ENCODE measurements around the gene CHRNA3. TPM values are rescaled to one million over a fixed set of nuclear protein-coding genes. Genes with fewer than 3 reads are reported as not detected.

The CHRNA3 gene
- total RNA-seq, 2 donors from 2014 or later: not detected

DNA sequence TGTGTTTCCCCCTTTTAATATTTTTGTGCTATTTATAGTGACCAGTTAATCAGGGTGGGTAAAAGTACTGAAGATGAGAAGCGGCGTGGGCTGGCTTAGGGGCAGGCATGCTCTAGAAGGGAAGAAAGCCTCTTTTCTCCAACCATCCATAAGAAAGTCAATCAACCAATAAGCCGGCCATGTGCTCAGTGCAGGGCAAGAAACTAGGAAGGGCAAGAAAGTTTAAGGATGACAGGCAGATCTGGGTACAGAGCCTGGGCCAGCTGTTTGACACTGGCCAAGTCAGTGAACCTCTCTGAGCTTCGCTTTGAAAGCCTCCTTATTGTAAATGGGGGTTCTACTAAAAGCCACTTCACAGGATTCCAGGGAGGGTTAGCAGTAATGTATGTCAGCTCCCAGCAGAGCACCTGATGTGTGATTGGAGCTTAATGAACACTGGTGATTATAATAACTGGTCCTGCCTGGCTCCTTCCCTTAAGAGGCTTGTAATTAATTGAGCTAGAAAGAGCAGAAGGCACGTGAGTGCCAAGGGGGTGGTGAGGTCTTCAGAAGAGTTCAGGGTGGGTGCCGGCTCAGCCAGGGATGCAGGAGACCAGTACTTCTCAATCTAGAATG, 5.7 kb upstream of the CHRNA3 start:
- Histone ChIP-seq H3K9me3 (no peaks in the 10 kb centered on the region), H3K4me1 (ENCODE audit: control insufficient read depth in 1 of 2, low read depth in 2 of 2) (no peaks in the 10 kb centered on the region), H3K27me3 (replicated peaks; ENCODE audit: insufficient read depth) (peaks cover 7% of the 10 kb centered on the region), H3K4me3 (no peak overlapping the region), H3K27ac (no peak overlapping the region), H3K36me3 (no peaks in the 10 kb centered on the region)
- no peak for DNase-seq (ENCODE audit: low spot score)
- TF ChIP-seq, protein P1, sequence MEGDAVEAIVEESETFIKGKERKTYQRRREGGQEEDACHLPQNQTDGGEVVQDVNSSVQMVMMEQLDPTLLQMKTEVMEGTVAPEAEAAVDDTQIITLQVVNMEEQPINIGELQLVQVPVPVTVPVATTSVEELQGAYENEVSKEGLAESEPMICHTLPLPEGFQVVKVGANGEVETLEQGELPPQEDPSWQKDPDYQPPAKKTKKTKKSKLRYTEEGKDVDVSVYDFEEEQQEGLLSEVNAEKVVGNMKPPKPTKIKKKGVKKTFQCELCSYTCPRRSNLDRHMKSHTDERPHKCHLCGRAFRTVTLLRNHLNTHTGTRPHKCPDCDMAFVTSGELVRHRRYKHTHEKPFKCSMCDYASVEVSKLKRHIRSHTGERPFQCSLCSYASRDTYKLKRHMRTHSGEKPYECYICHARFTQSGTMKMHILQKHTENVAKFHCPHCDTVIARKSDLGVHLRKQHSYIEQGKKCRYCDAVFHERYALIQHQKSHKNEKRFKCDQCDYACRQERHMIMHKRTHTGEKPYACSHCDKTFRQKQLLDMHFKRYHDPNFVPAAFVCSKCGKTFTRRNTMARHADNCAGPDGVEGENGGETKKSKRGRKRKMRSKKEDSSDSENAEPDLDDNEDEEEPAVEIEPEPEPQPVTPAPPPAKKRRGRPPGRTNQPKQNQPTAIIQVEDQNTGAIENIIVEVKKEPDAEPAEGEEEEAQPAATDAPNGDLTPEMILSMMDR (IDR thresholded peaks at IDR 0.05): no peak
- ATAC-seq (ENCODE audit: insufficient number of reproducible peaks, low FRiP score, low read depth): no peak

DNA sequence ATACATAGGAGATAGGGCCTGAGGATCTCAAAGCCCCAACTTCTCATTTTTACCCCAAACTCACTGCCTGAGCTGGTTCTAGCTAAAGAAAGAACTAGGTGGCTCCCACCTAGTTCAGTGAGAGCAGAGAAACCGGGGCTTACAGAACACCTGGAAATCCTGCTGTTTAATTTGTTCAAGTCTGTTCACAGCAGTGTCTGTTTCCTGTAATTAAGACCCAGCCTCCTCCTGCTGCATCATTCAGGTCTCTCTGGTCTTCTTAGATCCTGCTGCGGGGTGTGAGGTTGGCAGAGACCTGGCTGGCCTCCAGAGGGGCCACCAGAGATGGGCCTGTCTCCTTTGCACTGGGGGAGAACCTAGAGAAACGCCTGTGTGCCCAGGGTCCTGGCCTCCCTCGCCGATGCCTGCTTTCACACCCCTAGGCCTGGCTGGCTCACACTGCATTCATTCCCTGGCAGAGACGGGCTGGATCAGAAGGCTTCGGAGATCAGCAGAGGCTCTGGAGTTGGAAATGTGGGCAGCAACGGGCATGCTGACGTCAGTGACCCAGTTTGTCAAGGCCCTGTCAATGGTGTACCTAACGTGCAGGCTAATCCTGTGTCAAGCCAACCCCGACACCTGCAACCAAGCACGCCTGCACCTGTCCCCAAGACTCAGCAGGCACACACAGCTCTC, 4.9 kb upstream of the CHRNA3 start:
- Histone ChIP-seq H3K9me3 (no peaks in the 10 kb centered on the region), H3K27me3 (replicated peaks; ENCODE audit: insufficient read depth) (peaks cover 10% of the 10 kb centered on the region), H3K36me3 (no peaks in the 10 kb centered on the region), H3K27ac (no peak overlapping the region), H3K4me3 (no peak overlapping the region), H3K4me1 (ENCODE audit: control insufficient read depth in 1 of 2, low read depth in 2 of 2) (peaks cover 0 to 7% of the 10 kb centered on the region in 2 donors)
- TF ChIP-seq, protein P1 (IDR thresholded peaks at IDR 0.05): no peak
- no peak for ATAC-seq (ENCODE audit: insufficient number of reproducible peaks, low FRiP score, low read depth)
- DNase-seq (ENCODE audit: low spot score): no peak

DNA sequence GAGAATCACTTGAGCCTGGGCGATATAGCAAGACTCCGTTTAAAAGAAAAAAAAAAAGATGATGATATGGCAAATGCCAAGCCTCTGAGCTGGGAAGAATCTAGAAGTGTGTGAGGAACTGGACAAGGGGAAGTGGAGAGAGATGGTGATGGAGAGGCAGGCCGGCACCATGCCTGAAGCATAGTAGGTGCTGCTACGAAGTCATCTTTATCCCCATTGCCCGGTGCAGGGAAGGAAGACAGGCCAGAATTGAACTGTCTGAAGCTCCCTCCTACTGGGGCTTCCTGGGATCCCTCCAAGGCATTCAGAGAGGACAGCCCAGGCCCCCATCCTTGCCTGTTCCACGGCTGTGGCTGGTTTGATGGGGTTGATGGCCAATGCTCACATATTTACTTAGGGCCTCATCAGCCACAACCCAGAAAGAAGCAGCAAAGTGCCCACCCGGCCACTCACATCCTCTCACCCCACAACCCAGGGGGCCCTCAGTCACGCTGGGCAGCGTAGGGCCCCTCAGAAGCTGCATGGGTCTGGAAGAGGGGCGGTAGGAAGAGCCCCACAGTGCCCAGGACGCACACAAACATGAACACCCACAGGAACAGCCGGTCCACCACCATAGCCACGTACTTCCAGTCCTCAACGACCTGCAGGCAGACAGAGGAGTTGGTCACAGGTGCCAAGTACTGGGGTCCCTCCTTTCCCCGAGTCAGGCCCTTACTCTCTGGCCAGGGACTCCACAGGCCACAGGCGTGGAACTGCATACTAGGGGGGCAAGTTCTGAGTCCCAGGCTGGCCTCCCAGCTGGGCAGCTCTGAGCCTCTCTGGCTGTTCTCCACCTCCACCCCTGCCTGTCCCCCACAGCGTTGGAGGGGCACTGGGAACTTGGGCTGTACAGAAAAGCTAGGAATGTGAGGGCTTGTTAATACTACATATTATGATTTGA, 4.1 kb upstream of the CHRNA3 start:
- Histone ChIP-seq H3K4me1 (ENCODE audit: control insufficient read depth in 1 of 2, low read depth in 2 of 2) (peaks cover 7 to 15% of the 10 kb centered on the region in 2 donors), H3K9me3 (no peaks in the 10 kb centered on the region), H3K27me3 (replicated peaks; ENCODE audit: insufficient read depth) (peaks cover 11% of the 10 kb centered on the region), H3K36me3 (no peaks in the 10 kb centered on the region), H3K4me3 (no peak overlapping the region), H3K27ac (no peak overlapping the region)
- TF ChIP-seq, protein P1 (IDR thresholded peaks at IDR 0.05): no peak
- DNase-seq (ENCODE audit: low spot score) (no peak), ATAC-seq (ENCODE audit: insufficient number of reproducible peaks, low FRiP score, low read depth) (no peak)

DNA sequence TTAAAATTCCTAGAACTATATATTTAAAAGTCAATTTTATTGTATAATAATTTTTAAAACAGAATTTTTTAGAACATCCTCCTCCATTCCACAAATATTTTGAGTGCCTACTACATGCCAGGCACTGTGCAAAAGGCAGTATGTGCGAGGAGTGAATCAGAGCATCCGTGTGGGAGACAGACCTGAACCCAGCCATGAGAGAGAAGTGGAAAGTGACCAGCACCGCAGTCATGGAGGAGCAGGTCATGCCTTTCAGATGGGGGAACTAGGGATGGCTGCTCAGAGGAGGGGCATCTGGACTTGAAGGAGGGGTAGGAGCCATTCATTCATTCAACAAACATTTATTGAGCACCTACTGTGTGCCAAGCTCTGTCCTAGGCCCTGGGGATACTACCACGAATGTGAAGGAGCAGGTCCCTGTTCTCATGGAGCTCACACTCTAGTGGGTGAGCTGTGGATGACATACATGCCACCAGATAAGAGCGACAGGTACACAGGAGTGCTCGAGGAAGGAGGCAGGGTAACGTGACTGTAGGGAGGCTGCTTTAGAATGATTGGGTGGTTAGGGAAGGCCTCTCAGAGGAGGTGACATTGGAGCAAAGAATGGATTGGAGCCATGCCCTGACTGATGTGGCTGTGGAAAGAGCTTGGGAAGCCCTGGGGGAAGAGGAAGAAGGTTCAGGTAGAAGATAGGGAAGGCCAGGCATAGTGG, 3.1 kb upstream of the CHRNA3 start:
- Histone ChIP-seq H3K4me3 (no peak overlapping the region), H3K9me3 (no peaks in the 10 kb centered on the region), H3K36me3 (no peaks in the 10 kb centered on the region), H3K4me1 (ENCODE audit: control insufficient read depth in 1 of 2, low read depth in 2 of 2) (peaks cover 9 to 19% of the 10 kb centered on the region in 2 donors), H3K27me3 (replicated peaks; ENCODE audit: insufficient read depth) (peaks cover 14% of the 10 kb centered on the region), H3K27ac (no peak overlapping the region)
- TF ChIP-seq, protein P1 (IDR thresholded peaks at IDR 0.05): no peak
- ATAC-seq (ENCODE audit: insufficient number of reproducible peaks, low FRiP score, low read depth) (no peak), DNase-seq (ENCODE audit: low spot score) (no peak)
